GM23338 (cell line): ENCODE data around the gene ERC2. TPM values are rescaled to one million over a fixed set of nuclear protein-coding genes. Genes with fewer than 3 reads are reported as not detected.

ENCODE experiments used
- ATAC-seq: fragments of 200-7000 bp; cut with Tn5 transposase; 3 replicates; pipeline ENCODE4 v1.9.1; 2020
- DNase-seq: peaks from one replicate; pipeline ENCODE4 v3.0.0-alpha.2; 2015; ENCODE audit warnings: low spot score
- H2AFZ ChIP-seq: fragments of 200-600 bp; sonication (generic); 2 replicates; pipeline ENCODE4 v1.8.0; 2016; ENCODE audit warnings: antibody characterized with exemption, mild to moderate bottlenecking, moderate library complexity
- H3F3A ChIP-seq: fragments of 200-600 bp; sonication (generic); replicated peaks from 2 replicates; pipeline ENCODE4 v1.8.0; 2017; ENCODE audit warnings: antibody characterized with exemption, mixed run types, low read depth
- H3K27ac ChIP-seq: fragments of 200-600 bp; sonication (generic); 2 replicates; pipeline ENCODE4 v1.6.1; 2016; ENCODE audit warnings: low read depth
- H3K27me3 ChIP-seq: fragments of 200-600 bp; sonication (generic); 2 replicates; pipeline ENCODE4 v1.8.0; 2016; ENCODE audit warnings: mild to moderate bottlenecking, mixed run types, moderate library complexity; ENCODE audit not compliant: insufficient read depth
- H3K36me3 ChIP-seq: fragments of 200-600 bp; sonication (generic); 2 replicates; pipeline ENCODE4 v1.8.0; 2016; ENCODE audit warnings: mild to moderate bottlenecking; ENCODE audit not compliant: insufficient read depth
- H3K4me1 ChIP-seq: fragments of 200-600 bp; sonication (generic); 2 replicates; pipeline ENCODE4 v1.8.0; 2016; ENCODE audit warnings: mild to moderate bottlenecking, moderate library complexity; ENCODE audit not compliant: insufficient read depth
- H3K4me2 ChIP-seq: fragments of 200-600 bp; sonication (generic); 2 replicates; pipeline ENCODE4 v1.7.1; 2017; ENCODE audit warnings: mixed run types
- H3K4me3 ChIP-seq: fragments of 200-600 bp; sonication (generic); 2 replicates; pipeline ENCODE4 v1.6.1; 2016; ENCODE audit warnings: mixed run types
- H3K79me2 ChIP-seq: fragments of 200-600 bp; sonication (generic); replicated peaks from 2 replicates; pipeline ENCODE4 v1.8.0; 2017; ENCODE audit warnings: mild to moderate bottlenecking; ENCODE audit not compliant: insufficient read depth
- H3K9me2 ChIP-seq: fragments of 200-600 bp; sonication (generic); 2 replicates; pipeline ENCODE4 v1.8.0; 2017; ENCODE audit not compliant: insufficient read depth
- H4K20me1 ChIP-seq: fragments of 200-600 bp; sonication (generic); replicated peaks from 2 replicates; pipeline ENCODE4 v1.8.0; 2017; ENCODE audit warnings: mild to moderate bottlenecking; ENCODE audit not compliant: insufficient read depth
- H3K27ac Mint-ChIP-seq: 2 replicates; pipeline ENCODE4 v1.8.0; 2020; ENCODE audit warnings: inconsistent platforms, mild to moderate bottlenecking, moderate library complexity, mixed read lengths
- H3K27me3 Mint-ChIP-seq: 3 replicates; pipeline ENCODE4 v1.8.0; 2022; ENCODE audit warnings: low read depth, mild to moderate bottlenecking, moderate library complexity, mixed read lengths, inconsistent platforms; ENCODE audit not compliant: insufficient read depth, poor library complexity
- H3K36me3 Mint-ChIP-seq: 3 replicates; pipeline ENCODE4 v1.8.0; 2021; ENCODE audit warnings: low read depth, mild to moderate bottlenecking, inconsistent platforms, moderate library complexity, mixed read lengths
- H3K4me1 Mint-ChIP-seq: 3 replicates; pipeline ENCODE4 v1.8.0; 2020; ENCODE audit warnings: mild to moderate bottlenecking, inconsistent platforms, mixed read lengths
- H3K4me3 Mint-ChIP-seq: 3 replicates; pipeline ENCODE4 v1.8.0; 2021; ENCODE audit warnings: moderate library complexity, mild to moderate bottlenecking, inconsistent platforms, mixed read lengths
- H3K9me3 Mint-ChIP-seq: 3 replicates; pipeline ENCODE4 v1.8.0; 2020; ENCODE audit warnings: moderate library complexity, mild to moderate bottlenecking, inconsistent platforms, mixed read lengths
- EZH2 ChIP-seq: fragments of 200-600 bp; sonication (generic); IDR thresholded peaks from one replicate; pipeline ENCODE4 v1.8.0; 2017; ENCODE audit warnings: antibody characterized with exemption, mild to moderate bottlenecking, low read depth; ENCODE audit not compliant: unreplicated experiment
- NANOG ChIP-seq: IDR thresholded peaks from 2 replicates; pipeline ENCODE4 v1.6.1; 2016; ENCODE audit warnings: antibody characterized with exemption, borderline replicate concordance
- polyA plus RNA-seq: library from polyadenylated mRNA; unstranded; fragments of >200 nt; fragmentation: Nextera tagmentation; extraction: Ambion mirVana; gene quantifications from 2 replicates; pipeline ENCODE4 v1.2.1, GENCODE V29; 2016
- total RNA-seq: library from RNA; depleted of rRNA; stranded (reverse); fragments of >200 nt; shearing (Covaris generic); gene quantifications from 2 replicates; pipeline ENCODE4 v1.2.3, GENCODE V29; 2014
- TF ChIP-seq, protein P1 (sequence below): IDR thresholded peaks from 2 replicates; pipeline ENCODE4 v1.6.1; 2016; ENCODE audit warnings: antibody characterized with exemption
- TF ChIP-seq, protein P2 (sequence below): fragments of 250-450 bp; sonication (Bioruptor Pico); IDR thresholded peaks from 2 replicates; pipeline ENCODE4 v1.5.0; 2020; ENCODE audit warnings: mild to moderate bottlenecking, moderate library complexity
- TF ChIP-seq, protein P3 (sequence below), 2 experiments: fragments of 200-600 bp in 1 of 2; sonication (generic) in 1 of 2; conservative IDR thresholded peaks; 2 replicates each; pipeline versions ENCODE4 v1.5.1 to v1.6.1; 2016 to 2017; ENCODE audit warnings: antibody characterized with exemption in 2 of 2, low read depth in 2 of 2, mild to moderate bottlenecking in 2 of 2, moderate library complexity in 1 of 2

Gene ERC2
- total and polyA plus RNA-seq, 2 experiments from 2014 or later = 11.8 to 13.7 TPM

DNA sequence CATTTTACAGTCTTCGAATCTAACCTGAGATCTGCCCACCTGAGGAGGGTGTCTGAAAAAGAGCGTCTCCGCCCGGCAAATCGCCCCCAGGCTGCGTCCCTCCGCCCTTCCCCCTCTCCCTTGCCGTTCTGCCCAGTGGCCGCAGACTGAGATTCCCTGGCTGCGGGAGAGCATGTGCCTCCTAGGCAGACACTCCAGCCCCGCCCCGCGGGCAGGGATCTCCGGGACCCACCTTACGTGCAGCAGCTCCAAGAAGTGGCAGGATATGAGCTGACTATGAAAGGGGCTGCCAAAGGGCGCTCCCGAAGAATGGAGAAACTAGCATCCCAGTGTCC is 978.5 kb downstream of the ERC2 start:
- Histone ChIP-seq H3F3A (peaks cover 7% of the 10 kb centered on the region), H3K4me1 (peaks cover 21% of the 10 kb centered on the region), H3K36me3 (no peaks in the 10 kb centered on the region), H3K9me2 (no peaks in the 10 kb centered on the region), H3K27me3 (peaks cover 77% of the 10 kb centered on the region), H3K4me2 (peak overlapping the region; percentile 100), H3K79me2 (no peaks in the 10 kb centered on the region), H3K27ac (no peak overlapping the region), H2AFZ (peak overlapping the region; percentile 88), H3K4me3 (peak overlapping the region; percentile 93), H4K20me1 (no peaks in the 10 kb centered on the region)
- Mint-ChIP-seq H3K27ac (no peak overlapping the region), H3K4me3 (peak overlapping the region; percentile 82), H3K36me3 (no peaks in the 10 kb centered on the region), H3K27me3 (peaks cover 59% of the 10 kb centered on the region), H3K4me1 (peaks cover 25% of the 10 kb centered on the region), H3K9me3 (no peaks in the 10 kb centered on the region)
- TF ChIP-seq EZH2 = peak; percentile 74
- TF ChIP-seq, protein P1, sequence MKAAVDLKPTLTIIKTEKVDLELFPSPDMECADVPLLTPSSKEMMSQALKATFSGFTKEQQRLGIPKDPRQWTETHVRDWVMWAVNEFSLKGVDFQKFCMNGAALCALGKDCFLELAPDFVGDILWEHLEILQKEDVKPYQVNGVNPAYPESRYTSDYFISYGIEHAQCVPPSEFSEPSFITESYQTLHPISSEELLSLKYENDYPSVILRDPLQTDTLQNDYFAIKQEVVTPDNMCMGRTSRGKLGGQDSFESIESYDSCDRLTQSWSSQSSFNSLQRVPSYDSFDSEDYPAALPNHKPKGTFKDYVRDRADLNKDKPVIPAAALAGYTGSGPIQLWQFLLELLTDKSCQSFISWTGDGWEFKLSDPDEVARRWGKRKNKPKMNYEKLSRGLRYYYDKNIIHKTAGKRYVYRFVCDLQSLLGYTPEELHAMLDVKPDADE = no peak
- peak; percentile 12 for ATAC-seq
- DNase-seq = peak; percentile 76

DNA sequence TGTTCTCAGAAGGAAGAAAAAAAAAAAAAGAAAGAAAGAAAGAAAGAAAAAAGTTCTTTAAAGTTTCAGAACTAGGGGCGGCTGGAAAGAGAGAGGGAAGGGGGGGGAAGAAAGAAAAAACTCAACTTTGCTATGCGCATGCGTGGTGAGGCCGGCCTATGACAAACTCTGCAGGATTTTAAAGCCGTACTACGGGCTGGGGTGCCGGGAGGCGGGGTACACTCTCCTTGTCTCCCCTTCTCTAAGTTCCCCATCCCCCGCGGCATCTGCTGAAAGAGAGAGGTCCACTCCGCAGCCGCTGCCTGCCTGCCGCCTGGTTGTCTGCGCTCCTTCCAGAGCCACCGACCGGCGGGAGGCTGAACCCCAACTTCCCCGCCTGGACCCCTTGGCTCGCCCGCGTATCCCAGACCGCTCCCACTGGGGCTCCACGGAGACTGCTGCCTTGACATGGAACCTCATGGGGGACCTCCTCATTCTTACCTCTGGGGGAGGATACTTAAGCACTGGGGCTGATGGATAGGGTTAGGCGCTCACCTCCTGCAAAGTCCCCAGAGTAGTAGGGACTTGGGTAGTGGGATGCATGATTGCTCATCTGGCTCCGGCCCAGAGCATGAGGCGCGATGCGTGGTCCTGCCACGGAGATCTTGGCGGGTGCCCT is 979.7 kb downstream of the ERC2 start:
- Mint-ChIP-seq H3K4me3 (peak overlapping the region; percentile 82), H3K9me3 (peaks cover 10% of the 10 kb centered on the region; the same call in 2 of the 3 replicates), H3K4me1 (peaks cover 26% of the 10 kb centered on the region), H3K27ac (no peak overlapping the region), H3K27me3 (peaks cover 71% of the 10 kb centered on the region), H3K36me3 (no peaks in the 10 kb centered on the region)
- peaks cover 17% of the 10 kb centered on the region for H3F3A ChIP-seq
- H3K4me2 ChIP-seq = peak overlapping the region; percentile 100
- H3K4me1 ChIP-seq = peaks cover 32% of the 10 kb centered on the region
- H2AFZ ChIP-seq = peak overlapping the region; percentile 88
- H3K27ac ChIP-seq = no peak overlapping the region
- peak overlapping the region; percentile 93 for H3K4me3 ChIP-seq
- no peaks in the 10 kb centered on the region for H3K9me2 ChIP-seq
- no peaks in the 10 kb centered on the region for H3K79me2 ChIP-seq
- H3K27me3 ChIP-seq = peaks cover 89% of the 10 kb centered on the region
- H4K20me1 ChIP-seq = no peaks in the 10 kb centered on the region; the same call in 1 of the 2 replicates
- peak; percentile 8 for ATAC-seq
- no peaks in the 10 kb centered on the region for H3K36me3 ChIP-seq
- peak; percentile 97 for DNase-seq
- TF ChIP-seq, protein P2, sequence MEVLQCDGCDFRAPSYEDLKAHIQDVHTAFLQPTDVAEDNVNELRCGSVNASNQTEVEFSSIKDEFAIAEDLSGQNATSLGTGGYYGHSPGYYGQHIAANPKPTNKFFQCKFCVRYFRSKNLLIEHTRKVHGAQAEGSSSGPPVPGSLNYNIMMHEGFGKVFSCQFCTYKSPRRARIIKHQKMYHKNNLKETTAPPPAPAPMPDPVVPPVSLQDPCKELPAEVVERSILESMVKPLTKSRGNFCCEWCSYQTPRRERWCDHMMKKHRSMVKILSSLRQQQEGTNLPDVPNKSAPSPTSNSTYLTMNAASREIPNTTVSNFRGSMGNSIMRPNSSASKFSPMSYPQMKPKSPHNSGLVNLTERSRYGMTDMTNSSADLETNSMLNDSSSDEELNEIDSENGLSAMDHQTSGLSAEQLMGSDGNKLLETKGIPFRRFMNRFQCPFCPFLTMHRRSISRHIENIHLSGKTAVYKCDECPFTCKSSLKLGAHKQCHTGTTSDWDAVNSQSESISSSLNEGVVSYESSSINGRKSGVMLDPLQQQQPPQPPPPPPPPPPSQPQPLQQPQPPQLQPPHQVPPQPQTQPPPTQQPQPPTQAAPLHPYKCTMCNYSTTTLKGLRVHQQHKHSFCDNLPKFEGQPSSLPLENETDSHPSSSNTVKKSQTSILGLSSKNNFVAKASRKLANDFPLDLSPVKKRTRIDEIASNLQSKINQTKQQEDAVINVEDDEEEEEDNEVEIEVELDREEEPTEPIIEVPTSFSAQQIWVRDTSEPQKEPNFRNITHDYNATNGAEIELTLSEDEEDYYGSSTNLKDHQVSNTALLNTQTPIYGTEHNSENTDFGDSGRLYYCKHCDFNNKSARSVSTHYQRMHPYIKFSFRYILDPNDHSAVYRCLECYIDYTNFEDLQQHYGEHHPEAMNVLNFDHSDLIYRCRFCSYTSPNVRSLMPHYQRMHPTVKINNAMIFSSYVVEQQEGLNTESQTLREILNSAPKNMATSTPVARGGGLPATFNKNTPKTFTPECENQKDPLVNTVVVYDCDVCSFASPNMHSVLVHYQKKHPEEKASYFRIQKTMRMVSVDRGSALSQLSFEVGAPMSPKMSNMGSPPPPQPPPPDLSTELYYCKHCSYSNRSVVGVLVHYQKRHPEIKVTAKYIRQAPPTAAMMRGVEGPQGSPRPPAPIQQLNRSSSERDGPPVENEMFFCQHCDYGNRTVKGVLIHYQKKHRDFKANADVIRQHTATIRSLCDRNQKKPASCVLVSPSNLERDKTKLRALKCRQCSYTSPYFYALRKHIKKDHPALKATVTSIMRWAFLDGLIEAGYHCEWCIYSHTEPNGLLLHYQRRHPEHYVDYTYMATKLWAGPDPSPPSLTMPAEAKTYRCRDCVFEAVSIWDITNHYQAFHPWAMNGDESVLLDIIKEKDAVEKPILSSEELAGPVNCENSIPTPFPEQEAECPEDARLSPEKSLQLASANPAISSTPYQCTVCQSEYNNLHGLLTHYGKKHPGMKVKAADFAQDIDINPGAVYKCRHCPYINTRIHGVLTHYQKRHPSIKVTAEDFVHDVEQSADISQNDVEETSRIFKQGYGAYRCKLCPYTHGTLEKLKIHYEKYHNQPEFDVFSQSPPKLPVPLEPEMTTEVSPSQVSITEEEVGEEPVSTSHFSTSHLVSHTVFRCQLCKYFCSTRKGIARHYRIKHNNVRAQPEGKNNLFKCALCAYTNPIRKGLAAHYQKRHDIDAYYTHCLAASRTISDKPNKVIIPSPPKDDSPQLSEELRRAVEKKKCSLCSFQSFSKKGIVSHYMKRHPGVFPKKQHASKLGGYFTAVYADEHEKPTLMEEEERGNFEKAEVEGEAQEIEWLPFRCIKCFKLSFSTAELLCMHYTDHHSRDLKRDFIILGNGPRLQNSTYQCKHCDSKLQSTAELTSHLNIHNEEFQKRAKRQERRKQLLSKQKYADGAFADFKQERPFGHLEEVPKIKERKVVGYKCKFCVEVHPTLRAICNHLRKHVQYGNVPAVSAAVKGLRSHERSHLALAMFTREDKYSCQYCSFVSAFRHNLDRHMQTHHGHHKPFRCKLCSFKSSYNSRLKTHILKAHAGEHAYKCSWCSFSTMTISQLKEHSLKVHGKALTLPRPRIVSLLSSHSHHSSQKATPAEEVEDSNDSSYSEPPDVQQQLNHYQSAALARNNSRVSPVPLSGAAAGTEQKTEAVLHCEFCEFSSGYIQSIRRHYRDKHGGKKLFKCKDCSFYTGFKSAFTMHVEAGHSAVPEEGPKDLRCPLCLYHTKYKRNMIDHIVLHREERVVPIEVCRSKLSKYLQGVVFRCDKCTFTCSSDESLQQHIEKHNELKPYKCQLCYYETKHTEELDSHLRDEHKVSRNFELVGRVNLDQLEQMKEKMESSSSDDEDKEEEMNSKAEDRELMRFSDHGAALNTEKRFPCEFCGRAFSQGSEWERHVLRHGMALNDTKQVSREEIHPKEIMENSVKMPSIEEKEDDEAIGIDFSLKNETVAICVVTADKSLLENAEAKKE = no peak
- TF ChIP-seq EZH2 = peak; percentile 61
- TF ChIP-seq, protein P1 = no peak
- TF ChIP-seq, protein P3, sequence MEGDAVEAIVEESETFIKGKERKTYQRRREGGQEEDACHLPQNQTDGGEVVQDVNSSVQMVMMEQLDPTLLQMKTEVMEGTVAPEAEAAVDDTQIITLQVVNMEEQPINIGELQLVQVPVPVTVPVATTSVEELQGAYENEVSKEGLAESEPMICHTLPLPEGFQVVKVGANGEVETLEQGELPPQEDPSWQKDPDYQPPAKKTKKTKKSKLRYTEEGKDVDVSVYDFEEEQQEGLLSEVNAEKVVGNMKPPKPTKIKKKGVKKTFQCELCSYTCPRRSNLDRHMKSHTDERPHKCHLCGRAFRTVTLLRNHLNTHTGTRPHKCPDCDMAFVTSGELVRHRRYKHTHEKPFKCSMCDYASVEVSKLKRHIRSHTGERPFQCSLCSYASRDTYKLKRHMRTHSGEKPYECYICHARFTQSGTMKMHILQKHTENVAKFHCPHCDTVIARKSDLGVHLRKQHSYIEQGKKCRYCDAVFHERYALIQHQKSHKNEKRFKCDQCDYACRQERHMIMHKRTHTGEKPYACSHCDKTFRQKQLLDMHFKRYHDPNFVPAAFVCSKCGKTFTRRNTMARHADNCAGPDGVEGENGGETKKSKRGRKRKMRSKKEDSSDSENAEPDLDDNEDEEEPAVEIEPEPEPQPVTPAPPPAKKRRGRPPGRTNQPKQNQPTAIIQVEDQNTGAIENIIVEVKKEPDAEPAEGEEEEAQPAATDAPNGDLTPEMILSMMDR (conservative IDR thresholded peaks at IDR 0.05; ENCODE audit: low read depth in 2 of 2) = 0 out of 4 replicates have a peak, but pooled peaks of 1 of the 2 experiments have one; percentile 3
- TF ChIP-seq NANOG = no peak
